H1 (cell line): Measurements from ENCODE around the gene NLN. TPM values are rescaled to one million over a fixed set of nuclear protein-coding genes. Genes with fewer than 3 reads are reported as not detected.

Experiments
- CTCF ChIA-PET: fragments of 300-600 bp; sonication (Branson Sonifier 250); formaldehyde crosslinking; loops from one replicate; lab custom pipeline; 2021; ENCODE audit not compliant: partially characterized antibody; lab: Charles Lee
- POLR2A ChIA-PET: fragments of 300-600 bp; sonication (Branson Sonifier 250); formaldehyde crosslinking; loops from one replicate; lab custom pipeline; 2021; ENCODE audit warnings: inconsistent platforms; ENCODE audit not compliant: partially characterized antibody; lab: Charles Lee
- DNase-seq, 2 experiments: peaks; one replicate each; pipeline versions ENCODE4 v3.0.0 to v3.0.0-alpha.2; 2010 to 2022; ENCODE audit warnings: low spot score in 2 of 2, low read depth in 1 of 2, mixed read lengths in 1 of 2
- FAIRE-seq: peaks from 2 replicates; lab custom pipeline; 2011; peaks lifted over from hg19 to GRCh38; lab: Jason Lieb, UNC
- H2AFZ ChIP-seq: 2 replicates; pipeline ENCODE4 v1.8.1; 2012; ENCODE audit warnings: low read length, inconsistent platforms
- H2AK5ac ChIP-seq: 2 replicates; pipeline ENCODE4 v1.6.1; 2013; ENCODE audit warnings: low read depth, low read length
- H2BK120ac ChIP-seq: replicated peaks from 2 replicates; pipeline ENCODE3; 2013; ENCODE audit warnings: low read depth, low read length, inconsistent platforms
- H2BK12ac ChIP-seq: 2 replicates; pipeline ENCODE4 v1.6.1; 2013; ENCODE audit warnings: low read depth, low read length
- H2BK15ac ChIP-seq: 2 replicates; pipeline ENCODE4 v1.6.1; 2013; ENCODE audit warnings: low read length
- H2BK20ac ChIP-seq: 2 replicates; pipeline ENCODE4 v1.6.1; 2013; ENCODE audit warnings: low read length
- H2BK5ac ChIP-seq: 2 replicates; pipeline ENCODE4 v1.6.1; 2013; ENCODE audit warnings: low read depth, low read length
- H3K14ac ChIP-seq: 2 replicates; pipeline ENCODE4 v1.6.1; 2013; ENCODE audit warnings: inconsistent platforms; ENCODE audit not compliant: insufficient read length
- H3K18ac ChIP-seq: 2 replicates; pipeline ENCODE4 v1.6.1; 2013; ENCODE audit warnings: low read length; ENCODE audit errors: extremely low read depth
- H3K23ac ChIP-seq: 2 replicates; pipeline ENCODE4 v1.6.1; 2013; ENCODE audit warnings: inconsistent platforms; ENCODE audit not compliant: insufficient read length
- H3K23me2 ChIP-seq: 2 replicates; pipeline ENCODE4 v1.6.1; 2013; ENCODE audit warnings: low read depth, low read length
- H3K27ac ChIP-seq: 2 replicates; pipeline ENCODE4 v1.6.1; 2011; ENCODE audit warnings: low read depth, low read length, inconsistent platforms
- H3K27me3 ChIP-seq, 4 experiments: replicated peaks in 1 of 4; 1 replicate in 1 of 4; 2 replicates in 3 of 4; pipeline versions ENCODE4 v1.6.1 to v1.8.1; 2011 to 2013; ENCODE audit warnings: low read length in 3 of 4, mild to moderate bottlenecking in 3 of 4, inconsistent platforms in 2 of 4, mixed read lengths in 2 of 4, moderate library complexity in 1 of 4; ENCODE audit not compliant: control insufficient read depth in 3 of 4, insufficient read depth in 3 of 4; ENCODE audit errors: extremely low read depth in 1 of 4
- H3K36me3 ChIP-seq, 4 experiments: 2 replicates each; pipeline versions ENCODE4 v1.6.1 to v1.8.1; 2011 to 2013; ENCODE audit warnings: mild to moderate bottlenecking in 4 of 4, low read length in 3 of 4, moderate library complexity in 2 of 4, control low read depth in 1 of 4, inconsistent platforms in 1 of 4; ENCODE audit not compliant: insufficient read depth in 4 of 4, control insufficient read depth in 2 of 4
- H3K4ac ChIP-seq: replicated peaks from 2 replicates; pipeline ENCODE3; 2013; ENCODE audit warnings: low read length, low read depth, mixed read lengths, inconsistent platforms; ENCODE audit not compliant: insufficient read length
- H3K4me1 ChIP-seq, 4 experiments: replicated peaks in 1 of 4; 1 replicate in 1 of 4; 2 replicates in 3 of 4; pipeline versions ENCODE4 v1.6.1 to v1.8.1; 2011 to 2013; ENCODE audit warnings: low read length in 3 of 4, inconsistent platforms in 2 of 4, mixed read lengths in 1 of 4; ENCODE audit not compliant: insufficient read depth in 4 of 4, control insufficient read depth in 3 of 4
- H3K4me2 ChIP-seq, 2 experiments: 2 replicates each; pipeline versions ENCODE4 v1.6.1 to v1.8.1; 2011 to 2013; ENCODE audit warnings: low read depth in 2 of 2, low read length in 2 of 2, control low read depth in 1 of 2, inconsistent platforms in 1 of 2, mild to moderate bottlenecking in 1 of 2; ENCODE audit not compliant: insufficient read depth in 1 of 2
- H3K4me3 ChIP-seq, 4 experiments: fragments of 200-600, 300-600 bp in 1 of 4; sonication (generic), shearing (Covaris generic), sonication (Bioruptor Twin) in 1 of 4; 2 replicates each; pipeline versions ENCODE4 v1.5.1 to v1.8.1; 2011 to 2016; ENCODE audit warnings: low read length in 4 of 4, low read depth in 3 of 4, control low read depth in 2 of 4, inconsistent platforms in 2 of 4, mild to moderate bottlenecking in 2 of 4, mixed read lengths in 1 of 4, moderate library complexity in 1 of 4; ENCODE audit not compliant: insufficient read depth in 2 of 4; ENCODE audit errors: extremely low read depth in 1 of 4
- H3K56ac ChIP-seq: replicated peaks from 2 replicates; pipeline ENCODE3; 2013; ENCODE audit warnings: low read depth, mild to moderate bottlenecking, mixed read lengths, low read length, inconsistent platforms; ENCODE audit not compliant: insufficient read length
- H3K79me1 ChIP-seq: 2 replicates; pipeline ENCODE4 v1.6.1; 2013; ENCODE audit warnings: low read depth, low read length, control low read depth
- H3K79me2 ChIP-seq, 2 experiments: 2 replicates each; pipeline versions ENCODE4 v1.6.1 to v1.8.1; 2012 to 2013; ENCODE audit warnings: low read length in 2 of 2, mild to moderate bottlenecking in 2 of 2, inconsistent platforms in 1 of 2; ENCODE audit not compliant: insufficient read depth in 2 of 2, control insufficient read depth in 1 of 2
- H3K9ac ChIP-seq, 4 experiments: replicated peaks in 1 of 4; 1 replicate in 1 of 4; 2 replicates in 3 of 4; pipeline versions ENCODE4 v1.6.1 to v1.8.1; 2011 to 2013; ENCODE audit warnings: low read depth in 3 of 4, low read length in 3 of 4, control low read depth in 2 of 4, mild to moderate bottlenecking in 2 of 4, moderate library complexity in 2 of 4, inconsistent platforms in 1 of 4; ENCODE audit errors: extremely low read depth in 1 of 4
- H3K9me3 ChIP-seq, 2 experiments: 2 replicates each; pipeline versions ENCODE4 v1.6.1 to v1.8.1; 2012 to 2013; ENCODE audit warnings: mild to moderate bottlenecking in 2 of 2, moderate library complexity in 2 of 2, control low read depth in 1 of 2, inconsistent platforms in 1 of 2, low read depth in 1 of 2, low read length in 1 of 2, mixed read lengths in 1 of 2; ENCODE audit not compliant: insufficient read depth in 2 of 2
- H4K20me1 ChIP-seq, 2 experiments: replicated peaks in 1 of 2; 2 replicates each; pipeline versions ENCODE3 to v1.8.1; 2011 to 2013; ENCODE audit warnings: inconsistent platforms in 2 of 2, low read length in 2 of 2, mild to moderate bottlenecking in 1 of 2; ENCODE audit not compliant: insufficient read depth in 2 of 2, control insufficient read depth in 1 of 2
- H4K5ac ChIP-seq: 2 replicates; pipeline ENCODE4 v1.6.1; 2013; ENCODE audit warnings: low read length, low read depth, mixed read lengths, inconsistent platforms; ENCODE audit not compliant: insufficient read length
- H4K8ac ChIP-seq: 2 replicates; pipeline ENCODE4 v1.8.0; 2013; ENCODE audit warnings: mild to moderate bottlenecking, moderate library complexity, low read length, inconsistent platforms; ENCODE audit not compliant: insufficient read depth; ENCODE audit errors: extremely low read depth
- H4K91ac ChIP-seq: replicated peaks from 2 replicates; pipeline ENCODE3; 2013; ENCODE audit warnings: low read length, mixed read lengths, inconsistent platforms; ENCODE audit not compliant: insufficient read length
- CBX5 ChIP-seq: fragments of 300-800, 300-1000 bp; sonication (generic); IDR thresholded peaks from 2 replicates; pipeline ENCODE4 v1.7.1; 2016; ENCODE audit warnings: antibody characterized with exemption, low read length, low read depth
- CHD2 ChIP-seq: IDR thresholded peaks from 2 replicates; pipeline ENCODE4 v1.6.1; 2012; ENCODE audit warnings: low read length, improper control_type of control experiment
- E2F6 ChIP-seq: IDR thresholded peaks from 2 replicates; pipeline ENCODE4 v1.6.1; 2012; ENCODE audit warnings: inconsistent platforms
- EGR1 ChIP-seq: IDR thresholded peaks from 2 replicates; pipeline ENCODE4 v1.6.1; 2011; ENCODE audit warnings: low read depth, low read length, borderline replicate concordance
- JUND ChIP-seq: IDR thresholded peaks from 2 replicates; pipeline ENCODE4 v1.6.1; 2011; ENCODE audit warnings: mild to moderate bottlenecking, improper control_type of control experiment, low read length
- KDM1A ChIP-seq: fragments of 200-600, 300-600 bp; sonication (generic); IDR thresholded peaks from 2 replicates; pipeline ENCODE4 v1.7.1; 2016; ENCODE audit warnings: mild to moderate bottlenecking, low read length, borderline replicate concordance
- MAX ChIP-seq: IDR thresholded peaks from 2 replicates; pipeline ENCODE4 v1.6.1; 2012; ENCODE audit warnings: inconsistent platforms
- NANOG ChIP-seq: IDR thresholded peaks from 2 replicates; pipeline ENCODE4 v1.6.1; 2011; ENCODE audit warnings: low read length, low read depth, mild to moderate bottlenecking, inconsistent platforms; ENCODE audit not compliant: insufficient read depth, poor library complexity, severe bottlenecking
- NRF1 ChIP-seq: IDR thresholded peaks from 2 replicates; pipeline ENCODE4 v1.6.1; 2011; ENCODE audit warnings: mild to moderate bottlenecking, low read depth, low read length, improper control_type of control experiment
- RFX5 ChIP-seq: IDR thresholded peaks from 2 replicates; pipeline ENCODE4 v1.6.1; 2011; ENCODE audit warnings: low read depth, low read length, improper control_type of control experiment, borderline replicate concordance
- SIRT6 ChIP-seq: IDR thresholded peaks from one replicate; pipeline ENCODE4 v1.7.1; 2012; ENCODE audit warnings: low read length, inconsistent platforms
- SP1 ChIP-seq: IDR thresholded peaks from 2 replicates; pipeline ENCODE4 v1.6.1; 2011; ENCODE audit warnings: low read depth, low read length
- SRF ChIP-seq: IDR thresholded peaks from 2 replicates; pipeline ENCODE4 v1.6.1; 2011; ENCODE audit warnings: mild to moderate bottlenecking, low read depth, low read length, moderate library complexity
- TAF7 ChIP-seq: optimal IDR thresholded peaks from 2 replicates; pipeline ENCODE3; 2011; ENCODE audit warnings: low read depth, mild to moderate bottlenecking, inconsistent platforms, low read length, moderate library complexity, borderline replicate concordance
- ZNF274 ChIP-seq: IDR thresholded peaks from 2 replicates; pipeline ENCODE4 v1.7.0; 2012; ENCODE audit warnings: low read length, borderline replicate concordance; ENCODE audit errors: extremely low read depth
- WGBS, 2 experiments: shearing (Covaris generic) in 1 of 2; methylation state at CpG; one replicate each; pipeline versions ENCODE4 v1.1.6 to v1.1.7; 2013 to 2015; ENCODE audit warnings: low lambda C conversion rate in 2 of 2, mixed read lengths in 2 of 2, inconsistent platforms in 1 of 2, low coverage in 1 of 2, missing lambda C conversion rate in 1 of 2; ENCODE audit not compliant: insufficient replicate concordance in 2 of 2, insufficient coverage in 1 of 2, insufficient read length in 1 of 2; ENCODE audit errors: extremely low coverage in 1 of 2, missing lambda C conversion rate in 1 of 2; 5-methylcytosine and 5-hydroxymethylcytosine counted together
- polyA plus RNA-seq, 7 experiments: library from polyadenylated mRNA; depleted of rRNA in 3 of 7; stranded (reverse) in 5 of 7; unstranded in 2 of 7; fragments of >200 nt in 5 of 7; fragments of 200-250 nt in 2 of 7; gene quantifications; 1 replicate in 5 of 7; 2 replicates in 1 of 7; 4 replicates in 1 of 7; pipeline versions ENCODE4 v1.2.1 to v1.2.3, GENCODE V29; 2011 to 2013; ENCODE audit warnings: missing spikeins in 2 of 7, mixed read lengths in 2 of 7
- total RNA-seq: library from RNA; stranded (reverse); fragmentation: NEBNext Ultra II Directional; extraction: Animal tissue kit (Norgen Biotek cat#: 25700); gene quantifications from 2 replicates; pipeline ENCODE4 v1.2.1, GENCODE V29; 2021

NLN gene
- total and polyA plus RNA-seq, 2 of the 8 experiments (the other 6 are each of a cell fraction or from before 2014, with no cell fraction given), result 46.7 to 192 TPM

- H3K14ac ChIP-seq, result no peak overlapping the region
- no peak for FAIRE-seq
- no peak overlapping the region for H3K18ac ChIP-seq
- no peaks in the 10 kb centered on the region for H4K20me1 ChIP-seq
- ChIA-PET CTCF (no interaction called here), POLR2A (interaction anchor here (0.8 kb wide), 1 partner anchor 100 kb away, joined by 3 read pairs; the partner anchor contains the start of genes NLN and SGTB)
- no peak overlapping the region for H2AFZ ChIP-seq
- H3K56ac ChIP-seq, result no peak overlapping the region
- H3K9me3 ChIP-seq, result no peaks in the 10 kb centered on the region
- no peak overlapping the region for H4K5ac ChIP-seq
- H4K91ac ChIP-seq, result no peak overlapping the region
- H4K8ac ChIP-seq, result no peak overlapping the region
- no peak overlapping the region for H2BK120ac ChIP-seq
- no peak overlapping the region for H3K4ac ChIP-seq
- no peak overlapping the region for H2BK12ac ChIP-seq
- H2BK5ac ChIP-seq, result no peak overlapping the region
- no peak overlapping the region for H3K4me3 ChIP-seq
- no peak overlapping the region for H3K27ac ChIP-seq
- H2AK5ac ChIP-seq, result no peak overlapping the region
- H3K36me3 ChIP-seq, result peaks cover 0 to 35% (median 8%) of the 10 kb centered on the region in 4 experiments; a peak in 7 of 8 replicates
- H3K4me1 ChIP-seq, result no peaks in the 10 kb centered on the region; a peak in 1 of 7 replicates
- H3K23ac ChIP-seq, result no peak overlapping the region
- WGBS, 2 experiments, result 86% methylated on average over 4 of the region's 4 CpGs; no CpG with 5 or more reads in 1 of the 2 experiments
- no peak overlapping the region for H2BK15ac ChIP-seq
- no peaks in the 10 kb centered on the region; the same call in 1 of the 2 replicates for H3K79me1 ChIP-seq
- no peaks in the 10 kb centered on the region for H3K27me3 ChIP-seq
- no peaks in the 10 kb centered on the region for H3K79me2 ChIP-seq
- H3K4me2 ChIP-seq, result no peak overlapping the region
- no peak for DNase-seq
- no peak overlapping the region for H2BK20ac ChIP-seq
- H3K23me2 ChIP-seq, result no peaks in the 10 kb centered on the region
- no peak overlapping the region for H3K9ac ChIP-seq
- TF ChIP-seq NANOG (no peak), TAF7 (no peak), JUND (no peak), MAX (no peak), CBX5 (no peak), SP1 (no peak), E2F6 (no peak), KDM1A (no peak), NRF1 (no peak), SIRT6 (no peak), RFX5 (no peak), EGR1 (no peak), ZNF274 (no peak), CHD2 (no peak), SRF (no peak)
Observed at GRCh38 chr5:65821966-65822365, 100.0 kb downstream of the NLN start.
